Measurements from ENCODE around the gene RAVER1. TPM values are rescaled to one million over a fixed set of nuclear protein-coding genes. Genes with fewer than 3 reads are reported as not detected.

Gene RAVER1
- total and polyA plus RNA-seq, 3 donors from 2014 or later, result 32.3 to 49.6 (median 34.5) TPM

- WGBS, 2 donors, result 92 to 100% methylated on average over 13 of the region's 13 CpGs
- no peak for TF ChIP-seq POLR2A (IDR thresholded peaks at IDR 0.05)
- TF ChIP-seq CTCF (IDR thresholded peaks at IDR 0.05), result no peak
- intact Hi-C loops (cut with DNase I; ENCODE audit: low total_unique reads), result no loop called here
- H3K4me1 ChIP-seq, result peaks cover 20% of the 10 kb centered on the region
- H3K4me3 ChIP-seq, result no peak overlapping the region
- no peak overlapping the region for H3K27ac ChIP-seq
- H3K36me3 ChIP-seq (ENCODE audit: low read depth, missing control alignments), result no peaks in the 10 kb centered on the region
- no peak for DNase-seq
- H3K9me3 ChIP-seq, result no peaks in the 10 kb centered on the region
- no peaks in the 10 kb centered on the region for H3K27me3 ChIP-seq
These were observed 3.8 kb downstream of the RAVER1 start for GRCh38 chr19:10329555-10329954.

- Histone ChIP-seq H3K36me3 (ENCODE audit: low read depth, missing control alignments) (no peaks in the 10 kb centered on the region), H3K27ac (no peak overlapping the region), H3K4me3 (no peak overlapping the region), H3K4me1 (peaks cover 12% of the 10 kb centered on the region), H3K27me3 (no peaks in the 10 kb centered on the region), H3K9me3 (no peaks in the 10 kb centered on the region)
- intact Hi-C loops (cut with DNase I; ENCODE audit: low total_unique reads), result no loop called here
- no peak for DNase-seq
- TF ChIP-seq CTCF (IDR thresholded peaks at IDR 0.05) (no peak), POLR2A (IDR thresholded peaks at IDR 0.05) (no peak)
- 93% methylated on average over 21 to 41 of the region's 41 CpGs for WGBS, 2 donors
These were observed 4.5 kb downstream of the RAVER1 start for GRCh38 chr19:10328558-10329429.

GRCh38 chr19:10327793-10328192 is 5.5 kb downstream of the RAVER1 start:
- Histone ChIP-seq H3K27ac (no peak overlapping the region), H3K27me3 (no peaks in the 10 kb centered on the region), H3K4me3 (no peak overlapping the region), H3K36me3 (ENCODE audit: low read depth, missing control alignments) (no peaks in the 10 kb centered on the region), H3K9me3 (no peaks in the 10 kb centered on the region), H3K4me1 (peaks cover 11% of the 10 kb centered on the region)
- TF ChIP-seq POLR2A (IDR thresholded peaks at IDR 0.05) (no peak), CTCF (IDR thresholded peaks at IDR 0.05) (no peak)
- WGBS, 2 donors, result 92 to 93% methylated on average over 3 to 7 of the region's 7 CpGs
- intact Hi-C loops (cut with DNase I; ENCODE audit: low total_unique reads), result no loop called here
- DNase-seq, result no peak

- TF ChIP-seq CTCF (IDR thresholded peaks at IDR 0.05) (no peak), POLR2A (IDR thresholded peaks at IDR 0.05) (no peak)
- H3K4me1 ChIP-seq, result no peaks in the 10 kb centered on the region
- H3K9me3 ChIP-seq, result no peaks in the 10 kb centered on the region
- no peak overlapping the region for H3K27ac ChIP-seq
- intact Hi-C loops (cut with DNase I; ENCODE audit: low total_unique reads), result no loop called here
- 83 to 87% methylated on average over 8 of the region's 8 CpGs for WGBS, 2 donors
- DNase-seq, result no peak
- H3K36me3 ChIP-seq (ENCODE audit: low read depth, missing control alignments), result no peaks in the 10 kb centered on the region
- no peak overlapping the region for H3K4me3 ChIP-seq
- H3K27me3 ChIP-seq, result no peaks in the 10 kb centered on the region
These were observed 7.6 kb downstream of the RAVER1 start for GRCh38 chr19:10325732-10326131.
